Muscle of arm (tissue), 12 donors: ENCODE data around the gene HOXC10. TPM values are rescaled to one million over a fixed set of nuclear protein-coding genes. Genes with fewer than 3 reads are reported as not detected.

Experiments used
- DNase-seq: peaks from one replicate; pipeline ENCODE4 v3.0.0-alpha.2; 2013
- polyA plus RNA-seq, 12 donors: library from polyadenylated mRNA; unstranded; fragments of 120-200 nt; gene quantifications; one replicate each; pipeline ENCODE4 v1.2.1, GENCODE V29; 2013; ENCODE audit not compliant: insufficient read length in 12 of 12

Gene HOXC10
- polyA plus RNA-seq, 12 donors = 0.20 to 2.0 (median 0.57) TPM; not detected in 4

DNA sequence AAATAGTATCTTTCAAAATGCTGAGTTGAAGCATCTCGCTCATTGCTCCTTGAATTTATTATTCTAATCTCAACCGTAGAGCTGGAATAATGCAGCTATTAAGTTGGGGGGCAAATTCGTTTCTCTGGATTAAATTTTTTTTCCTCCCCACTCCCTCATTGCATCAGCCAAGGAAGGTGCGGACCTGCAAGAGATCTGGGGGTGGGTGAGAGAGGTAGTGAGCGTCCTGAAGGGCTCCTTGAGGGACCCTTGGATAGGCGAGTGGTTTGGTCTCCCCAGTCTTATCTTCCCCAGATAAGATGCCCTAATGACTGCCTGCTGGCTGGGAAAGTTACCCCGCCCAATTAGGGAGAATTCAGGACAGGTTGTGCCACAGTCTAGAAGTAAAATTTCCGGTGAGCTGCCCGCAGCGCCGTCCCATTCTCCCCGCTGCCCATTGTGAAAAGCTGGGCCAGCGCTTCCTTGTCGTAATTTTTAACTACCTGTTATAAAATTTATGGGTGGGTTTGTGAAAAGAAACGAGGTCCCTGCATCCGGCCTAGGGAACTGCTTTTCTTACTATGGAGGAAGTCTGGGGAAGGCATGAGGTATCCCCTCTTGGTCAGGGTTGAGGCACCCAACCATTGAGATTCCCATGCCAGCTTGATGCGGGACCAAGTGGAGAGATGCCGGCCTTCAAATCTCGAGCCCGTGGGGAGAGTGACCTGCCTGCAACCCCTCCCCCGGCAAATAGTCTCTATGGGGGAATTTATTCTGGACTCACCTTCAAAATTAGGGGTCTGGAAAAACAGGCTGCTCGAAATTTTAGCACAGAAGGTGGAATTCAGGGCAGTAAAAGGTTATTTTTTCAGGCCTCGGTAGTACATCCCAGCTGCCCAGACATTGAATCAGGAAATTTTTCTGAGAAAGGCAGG is 30.3 kb downstream of the HOXC10 start:
- no peak for DNase-seq

DNA sequence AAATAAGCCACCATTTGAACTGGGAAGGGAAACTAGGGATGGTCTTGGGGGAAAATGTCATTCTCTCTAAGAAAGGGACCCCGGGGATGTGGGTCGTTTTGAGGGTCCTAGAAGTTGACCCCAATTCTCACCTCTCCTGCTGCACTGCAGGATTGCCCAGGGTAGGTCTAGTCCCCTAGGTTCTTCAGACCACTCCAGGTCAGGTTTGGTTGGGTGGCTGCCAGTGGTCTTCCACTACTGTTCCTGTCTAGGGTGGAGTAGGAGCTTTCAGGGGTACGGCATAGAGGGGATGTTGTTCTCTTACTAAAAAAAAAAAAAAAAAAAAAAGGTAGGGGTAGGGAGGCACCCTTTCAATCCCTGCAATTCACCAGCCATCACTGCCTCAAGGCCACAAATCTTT is 31.1 kb downstream of the HOXC10 start:
- DNase-seq = no peak

DNA sequence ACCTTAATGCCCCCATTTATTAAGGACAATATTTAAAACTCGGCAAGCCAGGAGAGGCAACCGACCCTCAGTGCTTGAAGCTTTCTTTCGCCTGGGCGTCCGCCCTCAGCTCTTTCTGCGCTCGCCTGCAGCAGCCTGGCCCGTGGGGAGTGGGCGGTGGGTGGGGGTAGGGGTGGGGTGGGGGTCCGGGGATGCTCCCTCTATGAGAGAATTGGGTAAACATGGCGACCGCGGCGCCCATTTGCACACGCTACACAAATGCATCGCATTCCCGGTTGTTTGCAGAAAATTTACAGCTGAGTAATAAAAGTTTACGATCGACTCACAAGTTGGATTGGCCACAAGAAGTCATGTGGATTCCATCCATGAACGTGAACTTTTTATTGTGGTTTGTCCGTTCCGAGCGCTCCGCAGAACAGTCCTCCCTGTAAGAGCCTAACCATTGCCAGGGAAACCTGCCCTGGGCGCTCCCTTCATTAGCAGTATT is 31.6 kb downstream of the HOXC10 start:
- DNase-seq = no peak

DNA sequence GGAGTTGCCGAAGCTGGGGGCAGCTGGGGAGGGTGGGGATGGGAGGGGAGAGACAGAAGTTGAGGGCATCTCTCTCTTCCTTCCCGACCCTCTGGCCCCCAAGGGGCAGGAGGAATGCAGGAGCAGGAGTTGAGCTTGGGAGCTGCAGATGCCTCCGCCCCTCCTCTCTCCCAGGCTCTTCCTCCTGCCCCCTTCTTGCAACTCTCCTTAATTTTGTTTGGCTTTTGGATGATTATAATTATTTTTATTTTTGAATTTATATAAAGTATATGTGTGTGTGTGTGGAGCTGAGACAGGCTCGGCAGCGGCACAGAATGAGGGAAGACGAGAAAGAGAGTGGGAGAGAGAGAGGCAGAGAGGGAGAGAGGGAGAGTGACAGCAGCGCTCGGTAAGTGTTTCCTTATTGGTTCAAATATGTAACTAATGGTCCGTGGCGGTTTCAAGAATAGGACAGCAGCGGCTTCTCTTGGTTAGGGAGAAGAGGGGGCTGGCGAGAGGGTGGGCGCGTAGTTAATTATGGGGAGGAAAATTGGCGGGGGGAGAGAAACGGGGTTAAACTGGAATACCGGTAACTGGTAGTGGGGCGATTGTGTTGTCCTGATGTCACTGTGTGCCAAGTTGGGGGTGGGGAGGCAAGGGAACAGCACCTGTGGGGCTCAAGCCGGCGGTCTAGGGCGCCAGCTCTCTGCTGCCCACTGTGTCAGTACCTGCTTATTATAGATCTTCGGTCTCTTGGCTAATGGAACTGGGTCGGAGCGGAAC is 32.3 kb downstream of the HOXC10 start:
- DNase-seq = no peak

DNA sequence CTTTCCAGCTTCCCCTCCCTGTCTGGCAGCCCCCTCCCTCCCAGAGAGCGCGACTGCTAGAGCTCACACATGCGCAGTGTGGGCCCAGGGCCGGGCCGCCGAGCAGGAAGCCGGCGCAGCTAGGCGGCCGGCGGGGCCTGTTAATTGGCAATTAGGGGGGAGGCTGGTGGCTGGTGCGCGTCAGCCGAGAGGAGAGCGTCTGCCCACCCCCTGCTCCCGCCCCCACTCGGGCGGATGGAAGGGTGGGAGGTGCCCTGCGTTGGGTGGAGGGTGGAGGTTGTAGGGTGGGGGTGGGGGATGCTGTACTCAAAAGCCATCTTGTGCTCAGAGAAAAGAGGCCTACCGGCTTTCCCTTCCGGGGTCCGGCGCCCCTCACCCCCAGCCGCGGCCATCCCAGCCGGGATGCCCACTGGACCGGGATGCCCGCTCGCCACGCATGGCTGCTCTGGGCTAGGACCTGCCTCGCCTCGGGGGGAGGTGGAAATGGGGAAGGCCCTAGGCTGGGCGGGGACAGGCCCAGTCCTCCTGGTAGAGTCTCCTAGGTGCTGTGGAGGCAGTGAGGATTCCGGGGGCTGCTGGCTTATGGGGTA is 33.0 kb downstream of the HOXC10 start:
- peak; percentile 85 for DNase-seq

DNA sequence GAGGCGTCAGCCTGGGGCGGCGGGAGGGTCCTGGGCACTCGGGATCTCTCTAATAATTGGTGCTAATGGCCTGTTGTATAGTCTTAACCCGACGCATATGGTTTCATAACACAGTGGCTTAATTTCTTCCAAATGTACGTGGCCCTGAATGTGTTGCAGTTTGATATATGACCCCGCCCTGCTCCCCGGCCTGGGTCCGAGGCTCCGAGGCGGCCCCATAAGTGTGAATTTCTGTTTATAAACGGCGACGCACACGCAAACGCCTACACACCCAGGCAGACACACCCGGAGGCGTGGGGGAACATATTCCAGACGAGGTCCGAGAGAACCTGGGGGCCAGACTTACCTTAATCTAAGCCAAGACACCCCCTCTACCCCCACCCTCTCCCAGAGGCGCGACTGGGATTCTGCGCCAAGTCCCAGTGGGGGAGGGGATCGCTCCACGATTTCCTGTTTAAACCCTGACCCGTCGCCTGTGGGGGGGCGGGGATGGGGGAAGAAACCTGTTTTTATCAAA is 33.6 kb downstream of the HOXC10 start:
- no peak for DNase-seq

DNA sequence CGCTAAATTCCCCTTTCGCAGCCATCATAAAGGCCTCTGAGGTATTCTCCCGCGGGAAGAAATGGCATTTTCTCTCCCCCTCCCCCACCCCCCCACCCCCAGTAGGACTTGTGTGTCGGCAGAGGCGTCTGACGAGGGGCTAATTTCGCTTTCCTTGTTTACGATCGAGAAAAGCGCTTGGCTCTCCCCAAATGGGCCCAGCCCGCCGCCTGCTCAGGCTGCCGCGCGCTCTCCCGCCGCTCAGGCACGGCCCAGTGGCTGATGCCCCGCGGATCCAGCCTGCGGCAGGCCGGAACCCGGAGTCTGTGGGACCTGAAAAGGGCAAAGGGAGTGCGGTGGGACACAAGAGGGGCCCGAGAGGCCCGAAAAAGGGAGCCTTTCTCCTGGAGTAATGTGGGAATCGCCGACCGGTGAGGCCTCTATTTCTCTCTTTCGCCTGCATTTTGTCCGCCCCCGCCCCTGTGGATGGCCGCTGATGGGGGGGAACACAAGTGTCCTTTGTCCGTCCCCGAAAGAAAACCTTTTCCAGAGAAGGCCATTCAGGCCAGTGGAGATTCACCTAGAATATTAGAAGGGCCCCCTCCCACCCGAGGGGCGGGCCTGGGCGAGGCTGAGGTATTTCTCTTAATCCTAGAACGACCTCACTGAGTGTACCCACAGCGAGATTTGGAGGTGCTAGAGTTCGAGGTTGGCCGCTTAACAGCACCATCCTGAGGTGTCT is 34.3 kb downstream of the HOXC10 start:
- DNase-seq = no peak

DNA sequence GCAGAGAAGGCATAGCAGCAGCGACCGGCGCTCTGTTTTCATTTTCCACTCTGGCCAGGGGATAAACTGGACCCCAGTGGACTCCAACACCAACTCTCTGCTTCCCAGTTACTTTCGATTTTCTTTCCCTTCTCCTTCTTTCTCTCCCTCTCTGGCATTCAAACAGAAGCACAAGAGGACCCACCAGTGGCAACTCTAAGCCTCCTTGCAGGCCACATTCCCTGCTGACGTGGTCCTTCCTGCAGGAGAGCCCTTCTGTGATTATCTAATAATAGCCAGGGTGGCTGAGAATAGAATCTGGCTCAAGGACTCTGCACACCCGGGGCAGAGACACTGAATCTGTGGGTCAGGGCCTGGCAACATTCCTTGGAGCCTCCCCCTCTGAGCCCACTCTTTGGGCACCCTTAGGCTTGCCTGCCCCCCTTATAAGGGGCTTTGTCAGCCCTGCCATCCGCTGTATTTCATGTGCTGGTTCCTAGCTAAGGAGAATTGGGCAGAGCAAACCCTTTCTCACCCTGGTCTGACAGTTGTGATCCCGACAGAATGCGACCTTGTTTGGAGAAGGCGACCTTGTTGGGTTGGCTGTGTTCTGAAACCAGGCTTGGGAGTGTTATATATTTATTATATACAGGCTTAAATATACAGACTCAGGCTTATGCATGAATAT is 35.1 kb downstream of the HOXC10 start:
- DNase-seq = no peak

DNA sequence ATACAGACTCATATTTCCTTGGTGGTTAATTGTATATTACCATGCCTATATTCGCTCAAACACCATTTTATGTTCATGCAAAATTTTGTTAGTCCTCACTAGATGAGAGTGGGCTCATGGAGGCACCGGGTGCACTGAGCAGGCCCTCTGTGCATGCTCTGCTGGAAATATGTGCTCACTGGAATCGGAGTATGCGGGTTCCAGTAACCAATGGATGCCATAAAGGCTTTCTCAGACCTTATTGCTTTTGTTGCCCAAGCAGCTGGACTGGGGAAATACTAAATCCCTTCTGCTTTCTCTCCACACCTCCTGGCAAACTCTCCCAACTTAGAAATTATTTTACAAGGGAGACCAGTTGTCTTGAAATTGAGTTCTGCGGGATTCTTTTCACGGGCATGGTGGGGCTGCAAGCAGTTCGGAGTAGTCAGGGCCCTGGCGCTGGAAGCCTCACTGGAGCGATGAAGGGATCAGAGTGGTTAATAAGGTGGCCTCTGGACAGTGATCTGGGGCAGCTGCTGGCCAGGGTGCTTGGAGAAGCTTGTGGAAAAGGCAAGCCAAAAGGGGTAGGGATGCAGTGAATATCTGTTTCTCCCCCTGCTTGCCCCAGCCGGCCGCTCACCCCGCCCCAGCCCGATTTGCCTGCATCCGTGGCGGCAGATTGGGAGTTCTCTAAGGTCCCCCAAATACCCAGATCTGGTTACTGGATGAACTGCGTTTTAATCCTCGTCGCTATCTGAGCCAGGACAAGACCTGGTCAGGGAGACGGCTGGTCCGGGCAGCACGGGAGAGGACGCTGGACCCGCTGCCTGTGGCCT is 35.9 kb downstream of the HOXC10 start:
- DNase-seq = no peak

DNA sequence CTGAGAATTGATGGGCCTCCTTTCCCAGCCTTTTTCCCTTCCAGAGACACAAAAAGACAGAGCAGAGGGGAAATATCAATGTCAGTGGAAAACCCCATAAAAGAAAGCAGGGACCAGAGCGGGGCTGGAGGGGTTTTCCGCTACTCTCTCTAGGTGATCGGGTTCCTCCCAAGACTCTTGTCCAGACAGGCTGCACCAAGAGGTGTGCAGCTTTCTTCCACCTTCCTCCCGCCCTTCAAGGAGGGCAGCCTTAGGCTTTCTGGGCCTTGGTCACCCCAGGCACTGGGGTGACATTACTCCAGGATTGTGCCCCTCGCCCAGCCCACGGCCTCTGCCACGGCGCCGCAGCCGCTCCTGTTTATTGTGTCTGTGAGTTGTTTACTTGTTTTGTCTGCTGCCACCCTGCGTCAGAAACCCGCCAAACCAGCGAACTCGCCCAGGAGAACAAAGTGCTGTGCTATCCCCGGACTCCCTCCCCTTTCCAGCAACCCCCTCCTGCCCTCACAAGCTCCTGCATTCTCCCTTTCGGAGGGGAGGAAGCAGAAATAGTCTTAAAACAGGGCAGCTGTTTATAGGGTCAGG is 36.6 kb downstream of the HOXC10 start:
- DNase-seq = no peak

DNA sequence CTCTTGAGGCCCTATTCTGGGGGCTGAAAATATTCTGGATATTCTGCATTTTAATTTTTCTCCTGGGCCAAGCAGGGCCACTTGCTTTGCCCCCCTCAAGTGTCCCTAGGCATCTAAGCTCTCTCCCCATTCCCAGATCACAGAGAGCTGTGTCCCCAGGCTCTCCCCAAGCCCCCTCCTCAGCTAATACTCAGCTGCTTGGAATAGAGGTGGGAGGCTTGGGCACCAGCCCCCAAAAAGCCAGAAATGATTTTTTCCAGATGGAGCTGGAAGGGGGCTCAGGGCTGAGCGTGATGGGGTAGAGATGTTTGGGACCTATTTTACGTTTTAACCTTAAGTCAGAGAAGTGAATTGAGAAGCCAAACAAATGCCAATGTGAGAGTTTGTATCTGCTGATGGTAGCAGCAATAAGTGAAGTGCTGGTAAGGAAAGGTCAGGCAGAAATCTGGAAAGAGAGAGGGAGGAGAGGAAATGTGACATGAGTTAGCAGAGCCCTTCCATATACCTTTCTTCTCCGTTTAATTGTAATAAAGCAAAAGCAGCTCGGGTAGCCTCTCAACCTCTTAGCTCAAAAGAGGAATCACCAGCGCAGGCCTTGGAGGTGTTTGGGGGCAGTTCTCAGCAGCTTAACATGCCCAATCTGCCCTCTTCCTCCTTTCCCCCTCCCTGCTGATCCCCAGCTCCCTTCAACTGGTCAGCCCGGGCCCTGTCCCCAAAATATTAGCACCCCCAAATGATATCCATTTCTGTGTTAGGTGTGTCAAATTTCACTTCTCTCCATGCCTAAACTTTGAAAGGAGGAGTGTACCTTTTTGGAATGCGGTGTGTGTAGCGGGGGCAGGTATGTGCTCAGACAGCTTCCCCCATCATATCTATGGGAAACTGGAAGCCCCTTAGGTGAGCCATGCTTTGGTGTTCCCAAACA is 38.3 kb downstream of the HOXC10 start:
- DNase-seq = no peak

DNA sequence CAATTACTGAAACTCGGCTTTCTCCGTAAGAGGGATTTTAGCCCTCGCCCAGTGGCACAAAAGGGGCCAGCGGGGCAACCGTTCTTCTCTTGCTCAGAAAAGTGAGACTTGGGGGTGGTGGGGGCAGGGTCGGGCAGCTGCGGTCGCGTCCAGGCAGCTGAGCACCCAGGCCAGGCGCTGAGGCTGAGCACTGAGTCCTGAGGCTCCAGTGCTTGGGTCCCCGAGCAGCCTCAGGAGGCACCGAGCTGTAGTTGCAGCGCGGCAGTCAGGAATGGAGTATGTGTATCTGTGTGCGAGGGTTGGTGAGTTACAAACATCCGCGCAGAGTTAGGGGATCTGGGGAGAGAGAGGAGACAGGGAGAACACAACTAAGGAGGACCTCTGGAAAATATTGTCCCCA is 39.2 kb downstream of the HOXC10 start:
- no peak for DNase-seq

DNA sequence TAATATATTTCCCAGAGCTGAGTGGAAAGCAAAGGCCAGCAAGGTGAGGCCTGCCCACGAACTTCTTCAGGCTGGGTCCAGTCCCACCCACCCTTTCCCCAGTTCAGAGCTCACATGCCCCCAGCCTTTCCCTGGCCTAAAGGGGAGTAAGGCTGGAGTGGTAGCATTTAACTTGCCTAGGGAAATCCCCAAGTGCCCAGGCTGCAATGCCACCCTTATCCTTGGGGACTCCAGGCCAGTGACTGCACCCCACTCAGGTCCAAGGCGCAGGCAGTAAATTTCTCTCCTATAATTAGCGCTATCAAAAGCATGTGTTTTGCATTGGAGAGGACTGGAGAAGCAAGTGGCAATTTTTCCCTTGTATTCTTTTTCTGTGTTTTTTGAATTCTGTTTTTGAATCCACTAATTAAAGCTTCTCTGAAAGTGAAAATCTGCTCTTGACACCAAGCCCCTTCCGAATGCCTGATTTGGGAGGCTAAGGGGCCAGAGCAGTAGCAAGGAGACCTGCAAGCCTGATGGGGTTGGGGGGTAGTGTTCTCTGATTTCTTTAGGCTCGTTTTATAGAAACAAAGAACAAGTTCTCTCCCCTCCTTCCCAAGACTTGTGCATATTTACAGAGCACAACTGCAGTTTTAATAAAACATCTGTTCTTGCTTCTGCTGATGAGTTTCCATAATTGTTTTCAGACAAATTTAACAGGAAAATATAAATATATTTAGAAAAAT is 39.8 kb downstream of the HOXC10 start:
- no peak for DNase-seq

DNA sequence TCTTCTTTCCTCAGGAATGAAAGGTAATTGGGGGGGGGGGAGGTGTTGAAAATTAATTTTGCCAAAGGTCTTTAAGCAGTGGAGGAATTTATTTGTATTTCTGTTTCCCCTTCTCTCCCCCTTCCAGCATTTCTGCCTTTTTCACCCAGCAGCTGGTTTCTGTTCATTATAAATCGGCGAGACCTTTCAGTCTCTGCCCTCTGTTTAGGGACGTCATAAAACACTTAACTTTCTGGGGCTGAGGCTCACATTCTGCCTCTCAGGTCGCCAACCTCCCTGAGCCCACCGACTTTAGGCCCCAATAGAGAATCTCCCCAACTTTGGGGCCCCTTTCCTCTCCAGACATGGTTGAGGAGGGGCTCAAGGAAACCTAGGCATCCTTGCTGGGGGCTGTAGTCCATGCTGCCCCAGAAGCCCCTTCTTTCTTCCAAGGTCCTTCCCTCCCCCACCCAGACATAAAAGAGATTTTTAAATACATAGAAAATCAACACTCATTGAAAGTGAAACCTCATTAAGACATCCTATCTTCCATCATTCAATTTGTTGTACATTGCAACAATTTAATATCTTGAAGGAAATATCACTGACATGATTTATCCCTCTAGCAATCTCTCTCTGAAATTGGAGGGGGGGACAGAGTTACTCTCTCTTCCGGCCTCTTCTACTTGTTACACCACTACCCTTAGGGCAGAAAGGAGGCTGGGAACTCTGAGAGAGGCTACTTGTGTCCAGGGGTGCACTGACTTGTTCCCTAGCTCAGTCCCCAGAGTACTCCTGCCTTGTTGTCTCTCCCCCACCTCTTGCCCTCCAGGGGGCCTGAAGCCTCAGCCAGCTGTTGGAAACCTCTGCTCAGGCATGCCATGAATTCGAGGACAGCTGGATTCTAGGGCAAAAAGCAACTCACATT is 40.8 kb downstream of the HOXC10 start:
- DNase-seq = no peak

DNA sequence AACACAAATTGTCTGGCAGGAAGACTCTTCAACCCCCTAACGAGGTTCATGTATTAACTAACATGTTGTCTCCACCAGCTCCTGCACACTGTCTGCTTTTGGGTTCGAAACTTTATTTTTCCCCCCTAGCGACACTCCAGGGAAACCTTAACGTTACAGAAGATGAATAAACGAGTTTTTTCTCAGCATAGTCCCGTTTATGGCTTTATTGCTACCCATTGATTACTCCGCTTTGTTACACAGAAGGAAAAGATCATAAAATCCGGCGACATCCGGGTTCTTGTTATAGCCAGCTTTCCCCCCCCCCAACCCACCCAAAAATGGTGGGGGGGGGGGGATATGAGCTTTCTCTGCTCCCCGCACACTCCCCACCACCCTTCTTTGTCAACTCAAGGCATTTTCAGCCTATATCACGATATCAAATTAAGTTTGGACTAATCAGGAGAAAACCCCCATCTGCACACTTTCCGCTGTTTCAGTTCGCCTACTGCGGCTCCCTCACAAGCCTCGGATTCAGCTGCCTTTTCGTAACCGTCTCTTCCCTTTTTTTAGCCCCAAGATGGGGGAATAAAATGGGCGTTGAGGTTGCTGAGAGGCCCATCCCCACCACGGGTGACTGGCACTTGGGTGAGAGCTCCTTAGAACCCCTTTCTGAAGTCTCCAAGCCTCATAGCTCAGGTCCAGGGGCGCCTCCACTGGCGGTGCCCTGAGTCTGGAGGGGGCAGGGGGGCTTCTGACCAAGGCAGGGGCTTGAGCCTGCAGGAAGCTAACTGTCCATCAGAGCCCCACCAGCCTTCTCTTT is 41.9 kb downstream of the HOXC10 start:
- no peak for DNase-seq

DNA sequence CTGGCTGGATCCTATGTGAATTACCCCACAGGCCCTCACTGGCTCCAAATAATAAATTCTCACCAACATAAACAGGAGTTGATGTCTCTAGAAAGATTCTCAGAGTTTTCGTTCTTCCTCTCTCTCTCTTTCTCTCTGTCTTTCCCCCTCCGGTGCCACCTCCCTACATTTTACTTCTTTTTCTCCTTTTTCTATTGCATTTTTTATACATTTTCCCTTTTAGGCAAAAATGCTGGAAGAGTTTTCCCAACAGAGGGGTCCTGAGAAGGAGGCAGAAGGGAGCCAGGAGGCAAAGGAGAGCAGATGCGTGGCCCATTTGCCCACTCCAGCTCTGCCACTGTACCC is 42.5 kb downstream of the HOXC10 start:
- DNase-seq = no peak
